IPS-11a (cell line): ENCODE measurements around the gene RERE.

ENCODE experiments used
- H3K4me3 ChIP-seq: one replicate; pipeline ENCODE4 v1.5.1; 2013; ENCODE audit warnings: low read depth, low read length, control low read depth

RERE gene

GRCh38 chr1:8358897-8359616 lies 458.4 kb downstream of the RERE start:
- H3K4me3 ChIP-seq = no peak overlapping the region

- H3K4me3 ChIP-seq = no peak overlapping the region
These were observed 459.1 kb downstream of the RERE start for GRCh38 chr1:8358241-8358896.

GRCh38 chr1:8357329-8358101 lies 459.9 kb downstream of the RERE start:
- no peak overlapping the region for H3K4me3 ChIP-seq

- H3K4me3 ChIP-seq = no peak overlapping the region
These were observed 460.9 kb downstream of the RERE start for GRCh38 chr1:8356256-8357209.

GRCh38 chr1:8355439-8356255 lies 461.8 kb downstream of the RERE start:
- H3K4me3 ChIP-seq = no peak overlapping the region

GRCh38 chr1:8354038-8354437 lies 463.4 kb downstream of the RERE start:
- H3K4me3 ChIP-seq = no peak overlapping the region

- H3K4me3 ChIP-seq = no peak overlapping the region
These were observed 464.3 kb downstream of the RERE start for GRCh38 chr1:8352886-8353785.

GRCh38 chr1:8352471-8352845 lies 465.0 kb downstream of the RERE start:
- H3K4me3 ChIP-seq = no peak overlapping the region

GRCh38 chr1:8351693-8352470 lies 465.6 kb downstream of the RERE start:
- no peak overlapping the region for H3K4me3 ChIP-seq

GRCh38 chr1:8350914-8351684 lies 466.3 kb downstream of the RERE start:
- H3K4me3 ChIP-seq = no peak overlapping the region

- no peak overlapping the region for H3K4me3 ChIP-seq
These were observed 467.5 kb downstream of the RERE start for GRCh38 chr1:8349961-8350360.

GRCh38 chr1:8349473-8349865 lies 468.0 kb downstream of the RERE start:
- H3K4me3 ChIP-seq = no peak overlapping the region

GRCh38 chr1:8348777-8349472 lies 468.5 kb downstream of the RERE start:
- no peak overlapping the region for H3K4me3 ChIP-seq

- no peak overlapping the region for H3K4me3 ChIP-seq
These were observed 469.2 kb downstream of the RERE start for GRCh38 chr1:8348047-8348776.

- H3K4me3 ChIP-seq = no peak overlapping the region
These were observed 469.8 kb downstream of the RERE start for GRCh38 chr1:8347635-8348034.
